CD4-positive, alpha-beta T cell treated with Interleukin-15 for 1 hour (primary cell): ENCODE data around the gene KCNN3.

ENCODE experiments used
- DNase-seq: peaks from one replicate; pipeline ENCODE4 v3.0.0-alpha.2; 2020

Gene KCNN3

GRCh38 chr1:154838988-154839387 is 31.1 kb downstream of the KCNN3 start:
- DNase-seq, result no peak

GRCh38 chr1:154838461-154838860 is 31.6 kb downstream of the KCNN3 start:
- DNase-seq, result no peak

- DNase-seq, result peak; percentile 29
Observed at GRCh38 chr1:154837672-154838171, 32.4 kb downstream of the KCNN3 start.

GRCh38 chr1:154837034-154837671 is 32.9 kb downstream of the KCNN3 start:
- DNase-seq, result no peak

- DNase-seq, result no peak
Observed at GRCh38 chr1:154835531-154836324, 34.4 kb downstream of the KCNN3 start.

GRCh38 chr1:154833841-154834240 is 36.2 kb downstream of the KCNN3 start:
- DNase-seq, result no peak

GRCh38 chr1:154833209-154833608 is 36.9 kb downstream of the KCNN3 start:
- no peak for DNase-seq

GRCh38 chr1:154832384-154832783 is 37.7 kb downstream of the KCNN3 start:
- no peak for DNase-seq

- no peak for DNase-seq
Observed at GRCh38 chr1:154831462-154831861, 38.6 kb downstream of the KCNN3 start.

- no peak for DNase-seq
Observed at GRCh38 chr1:154829062-154829461, 41.0 kb downstream of the KCNN3 start.

GRCh38 chr1:154824179-154825000 is 45.7 kb downstream of the KCNN3 start:
- DNase-seq, result no peak

- DNase-seq, result no peak
Observed at GRCh38 chr1:154822717-154823116, 47.4 kb downstream of the KCNN3 start.

- DNase-seq, result no peak
Observed at GRCh38 chr1:154822233-154822632, 47.8 kb downstream of the KCNN3 start.

- no peak for DNase-seq
Observed at GRCh38 chr1:154821083-154821482, 49.0 kb downstream of the KCNN3 start.

- no peak for DNase-seq
Observed at GRCh38 chr1:154820646-154821045, 49.4 kb downstream of the KCNN3 start.

- DNase-seq, result no peak
Observed at GRCh38 chr1:154819628-154820590, 50.2 kb downstream of the KCNN3 start.

- no peak for DNase-seq
Observed at GRCh38 chr1:154818911-154819310, 51.2 kb downstream of the KCNN3 start.

GRCh38 chr1:154816937-154817336 is 53.1 kb downstream of the KCNN3 start:
- DNase-seq, result no peak

- no peak for DNase-seq
Observed at GRCh38 chr1:154816369-154816768, 53.7 kb downstream of the KCNN3 start.

GRCh38 chr1:154813846-154814505 is 56.1 kb downstream of the KCNN3 start:
- no peak for DNase-seq

- no peak for DNase-seq
Observed at GRCh38 chr1:154813300-154813816, 56.7 kb downstream of the KCNN3 start.
